Measurements from ENCODE around the gene HCCS.
A peak's percentile ranks its signal among the peaks of the same experiment; 100 is the strongest.
"Not testable (repeated sequence)": the region's sequence is repeated elsewhere in the genome, so short reads cannot be mapped to it uniquely, and the experiment has no call there.

HCCS gene

GRCh38 chrX:11111037-11111851 lies at the start of gene HCCS:
Gene HCCS, plus strand, starts transcription at chrX:11111332. Its CDS starts 729 bp downstream, at chrX:11112061.
- peak; percentile 75 for DNase-seq

GRCh38 chrX:11064276-11064675 lies 46.9 kb upstream of the HCCS start:
- DNase-seq, result no peak

DNA sequence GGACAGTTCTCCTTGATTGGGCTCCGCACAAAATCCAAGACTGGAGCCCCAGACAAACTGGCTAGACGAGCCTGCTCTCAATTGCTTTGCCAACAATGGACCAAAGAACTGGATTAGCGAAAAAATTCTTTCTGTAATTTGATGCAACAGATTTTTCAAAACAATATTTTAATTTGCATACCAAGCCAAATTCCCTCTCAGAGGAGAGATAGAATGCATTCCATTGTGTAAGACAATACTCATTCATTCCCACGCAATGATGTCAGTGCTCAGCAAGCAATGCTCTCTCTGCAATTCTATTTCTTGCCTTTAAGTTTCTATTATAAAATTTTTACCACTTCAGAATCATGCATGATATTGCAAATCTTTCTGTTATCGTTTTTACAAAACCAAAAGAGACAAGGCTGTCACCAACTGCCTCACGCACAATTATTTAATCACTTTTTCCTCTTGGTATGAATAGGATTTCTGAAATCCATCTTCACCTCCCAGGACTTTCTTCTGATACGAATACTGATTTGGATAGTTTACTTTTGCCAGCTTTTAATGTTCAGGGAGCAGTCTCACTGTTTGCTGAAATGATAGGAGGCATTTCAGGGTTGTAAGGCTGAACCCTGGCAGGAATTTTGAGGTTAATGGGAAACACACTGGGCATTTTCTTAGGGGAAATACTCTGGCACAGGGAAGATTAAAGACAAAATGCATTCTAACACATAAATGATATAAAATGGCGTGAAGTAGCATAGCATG lies 46.1 kb upstream of the HCCS start:
- DNase-seq, result peak; percentile 72

GRCh38 chrX:11066812-11067211 lies 44.3 kb upstream of the HCCS start:
- DNase-seq, result no peak

DNA sequence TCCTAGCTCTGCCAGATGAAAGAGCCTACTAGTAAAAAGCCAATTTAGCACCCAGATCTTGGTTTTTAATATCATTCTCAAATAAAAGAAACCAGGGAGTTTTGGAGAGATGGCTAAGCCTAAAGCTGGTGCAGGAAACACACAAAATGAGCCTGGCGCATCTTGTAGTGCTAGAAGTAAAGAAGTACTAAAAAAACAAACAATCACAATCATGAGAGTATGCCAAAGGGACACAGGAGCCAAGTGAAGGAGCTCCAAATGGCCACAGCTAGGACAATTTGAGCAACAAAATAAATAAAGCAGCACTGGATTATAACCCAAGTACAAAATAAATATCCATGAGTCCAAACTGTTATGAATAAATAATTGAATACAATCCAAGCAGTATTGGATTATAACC lies 37.8 kb upstream of the HCCS start:
- DNase-seq, result no peak

DNA sequence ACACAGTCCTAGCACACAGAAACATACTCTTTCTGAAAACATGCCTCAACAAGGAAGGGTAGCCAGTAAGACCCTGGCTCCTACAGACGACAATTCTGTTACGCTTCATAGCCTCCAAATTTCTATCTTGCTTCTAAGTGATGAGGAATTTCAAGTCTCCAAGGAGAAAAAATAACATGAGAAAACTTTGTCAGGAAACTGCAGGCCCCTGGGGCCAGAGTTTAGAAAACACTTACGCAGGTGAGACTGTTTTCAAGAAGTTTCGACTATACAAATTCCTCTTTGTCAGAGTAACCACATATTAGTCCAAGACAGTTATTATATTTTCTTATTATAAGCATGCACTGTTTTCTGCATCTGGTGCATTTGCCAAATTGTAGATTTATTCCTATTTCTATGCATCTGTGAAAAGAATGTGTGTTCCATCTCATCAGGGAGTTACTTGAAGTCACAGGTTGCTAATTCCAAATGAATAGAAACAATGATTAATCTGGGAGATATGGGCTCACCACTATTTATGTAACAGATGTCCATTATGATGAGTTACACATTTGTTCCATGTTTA lies 30.3 kb upstream of the HCCS start:
- no peak for DNase-seq

- DNase-seq, result no peak
These were observed 29.6 kb upstream of the HCCS start for GRCh38 chrX:11081511-11081910.

DNA sequence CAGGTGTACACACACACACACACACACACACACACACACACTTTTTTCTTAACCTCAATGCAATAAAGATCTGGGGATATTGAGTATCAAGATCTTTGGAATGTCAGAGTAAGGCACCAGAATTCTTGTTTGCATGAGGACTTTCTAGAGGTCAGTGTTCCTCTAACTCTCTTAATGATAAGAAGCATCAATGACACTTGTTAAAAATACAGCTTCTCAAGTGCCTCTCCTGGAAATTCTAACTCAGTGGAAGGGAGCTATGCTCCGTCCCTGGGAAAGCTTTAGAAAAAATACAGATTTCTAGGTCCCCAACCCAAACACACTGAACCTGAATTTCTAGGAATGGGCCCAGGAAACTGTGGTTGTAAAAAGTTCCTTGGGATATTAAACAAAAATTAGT lies 25.8 kb upstream of the HCCS start:
- no peak for DNase-seq

- DNase-seq, result no peak
These were observed 21.3 kb upstream of the HCCS start for GRCh38 chrX:11089802-11090201.

- no peak for DNase-seq
These were observed 13.2 kb upstream of the HCCS start for GRCh38 chrX:11097933-11098332.

DNA sequence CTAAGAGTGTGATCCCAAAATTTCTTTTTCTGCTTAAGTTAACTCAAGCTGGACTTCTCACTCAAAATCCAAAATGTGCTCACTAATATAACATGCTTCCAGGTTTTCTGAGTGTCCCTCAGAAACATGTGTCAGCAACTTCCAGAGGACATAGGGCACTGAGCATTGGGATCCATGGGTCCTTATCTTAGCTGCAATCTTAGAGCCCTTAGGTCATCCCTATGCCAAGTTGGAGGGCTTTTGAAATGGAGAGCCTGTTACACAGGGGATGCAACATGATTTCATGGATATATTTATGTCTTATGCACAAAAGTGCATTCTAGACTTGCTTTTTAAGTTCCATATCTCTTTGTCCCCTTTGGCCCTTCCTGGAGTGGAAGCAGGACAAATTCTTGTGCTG lies 11.7 kb upstream of the HCCS start:
- no peak for DNase-seq

- DNase-seq, result peak; percentile 68
These were observed 10.7 kb upstream of the HCCS start for GRCh38 chrX:11100281-11101035.

GRCh38 chrX:11103006-11103405 lies 8.1 kb upstream of the HCCS start:
- no peak for DNase-seq

DNA sequence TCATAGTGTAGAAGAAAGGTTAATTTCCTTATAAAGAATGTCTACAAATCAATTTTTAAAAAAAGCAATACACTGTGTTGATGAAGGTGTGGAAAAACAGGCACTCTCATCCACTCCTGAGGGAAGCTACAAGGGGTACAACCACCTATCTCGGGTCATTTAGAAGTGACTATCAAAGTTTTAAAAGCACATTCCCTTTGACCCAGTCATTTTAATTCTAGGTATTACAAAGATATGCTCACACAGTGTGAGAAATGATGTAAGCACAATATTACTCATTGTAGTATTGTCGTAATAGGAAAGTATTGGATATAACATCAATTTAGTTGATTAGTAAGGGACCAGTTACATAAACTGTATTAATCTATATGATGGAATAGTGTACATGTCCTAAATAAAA lies 7.4 kb upstream of the HCCS start:
- no peak for DNase-seq

DNA sequence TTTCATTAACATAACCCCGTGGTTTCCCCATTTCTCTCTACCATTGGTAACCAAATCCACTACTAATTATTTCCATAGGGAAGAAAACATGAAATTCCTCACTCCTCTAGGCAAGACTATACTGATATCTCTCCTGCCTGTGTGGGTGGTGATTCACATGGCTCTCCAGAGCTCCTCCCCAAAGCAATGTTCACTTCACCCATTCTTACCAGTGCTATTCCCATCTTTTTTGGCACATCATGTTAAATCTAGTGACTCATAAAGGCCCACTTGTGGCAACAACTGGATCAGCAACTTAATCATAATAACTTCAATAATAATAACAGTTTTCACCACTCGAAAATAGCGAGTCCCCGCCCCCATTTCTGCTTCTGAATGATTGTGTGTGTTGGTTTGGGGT lies 6.1 kb upstream of the HCCS start:
- DNase-seq, result peak; percentile 55

DNA sequence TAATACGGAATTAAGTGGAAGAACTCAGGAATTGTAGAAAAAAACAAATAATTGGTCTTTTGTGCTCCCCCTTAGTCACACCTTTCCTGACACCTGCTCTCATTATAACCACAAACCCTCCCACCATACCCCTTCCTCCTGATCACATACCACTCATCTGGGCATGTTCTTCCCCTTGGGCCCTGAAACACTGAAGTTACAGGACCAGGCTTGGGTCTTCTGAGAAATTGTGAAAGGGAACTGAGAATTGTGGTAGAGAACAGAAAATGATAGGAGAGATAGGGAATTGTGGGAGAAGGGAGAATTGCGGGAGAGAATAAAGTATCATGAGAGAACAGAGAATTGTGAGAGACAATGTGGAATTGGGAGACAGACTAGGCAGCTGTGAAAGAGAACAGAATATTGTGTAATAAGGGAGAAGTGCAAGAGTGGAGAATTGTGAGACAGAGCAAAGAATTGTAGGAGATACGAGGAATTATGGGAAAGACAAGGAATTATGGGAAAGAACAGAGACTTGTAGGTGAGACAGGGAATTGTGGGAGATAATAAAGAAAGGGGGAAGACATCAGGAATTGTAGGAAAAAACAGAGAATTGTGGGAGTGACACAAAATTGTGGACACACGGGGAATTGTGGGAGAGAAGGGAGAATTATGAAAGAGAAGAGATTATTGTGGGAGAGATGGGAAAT lies 2.7 kb upstream of the HCCS start:
- no peak for DNase-seq

DNA sequence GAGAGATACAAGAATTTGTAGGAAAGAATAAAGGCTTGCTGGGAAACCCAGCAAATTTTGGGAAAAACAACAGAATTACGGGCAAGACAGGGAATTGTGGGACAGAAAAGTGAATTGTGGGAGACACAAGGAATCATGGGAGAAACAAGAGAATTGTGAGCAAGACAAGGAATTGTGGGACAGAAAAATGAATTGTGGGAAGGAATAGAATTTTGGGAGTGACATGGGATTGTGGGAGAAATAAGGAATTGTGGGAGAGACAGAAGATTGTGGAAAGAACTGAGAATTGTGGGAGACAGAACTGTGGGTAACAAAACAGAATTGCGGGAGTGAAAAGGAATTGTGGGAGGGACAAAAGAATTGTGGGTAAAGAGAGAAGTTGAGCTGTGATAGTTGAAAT lies 1.2 kb upstream of the HCCS start:
- no peak for DNase-seq

DNA sequence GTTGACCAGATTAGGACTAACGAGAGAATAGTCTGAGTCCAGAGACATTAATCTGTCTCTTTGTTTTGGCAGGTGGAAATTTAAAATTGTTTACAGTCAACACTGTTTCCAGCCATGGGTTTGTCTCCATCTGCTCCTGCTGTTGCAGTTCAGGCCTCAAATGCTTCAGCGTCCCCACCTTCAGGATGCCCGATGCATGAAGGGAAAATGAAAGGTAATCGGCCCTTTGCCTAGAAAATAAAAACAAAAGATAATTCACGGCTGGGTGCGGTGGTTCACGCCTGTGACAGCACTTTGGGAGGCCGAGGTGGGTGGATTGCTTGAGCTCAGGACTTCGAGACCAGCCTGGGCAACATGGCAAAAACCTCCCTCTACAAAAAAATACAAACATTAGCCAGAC lies 815 bp downstream of the HCCS start:
- no peak for DNase-seq

DNA sequence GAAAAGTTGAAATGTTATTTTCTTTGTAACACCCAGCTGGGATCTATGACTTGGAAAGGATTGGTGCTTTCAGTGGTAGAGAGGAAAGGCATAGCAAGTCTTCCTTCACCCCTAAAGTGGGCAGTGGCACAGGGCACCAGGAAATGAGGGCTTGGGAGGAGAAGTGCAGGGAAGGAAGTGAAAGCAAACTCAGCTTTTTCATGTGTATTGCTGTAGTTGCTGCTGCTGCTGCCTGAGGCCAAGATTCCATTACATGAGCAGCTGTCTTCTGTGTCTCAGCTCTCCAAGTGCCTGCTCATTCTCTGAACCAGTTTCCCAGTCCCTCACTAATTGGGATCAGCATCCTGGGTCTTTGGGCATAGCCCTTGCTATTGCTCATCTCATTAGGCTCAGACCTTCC lies 2.6 kb downstream of the HCCS start:
- DNase-seq, result peak; percentile 2

GRCh38 chrX:11117745-11118144 lies 6.6 kb downstream of the HCCS start:
- DNase-seq, result no peak

GRCh38 chrX:11119313-11119943 lies 8.3 kb downstream of the HCCS start:
- no peak for DNase-seq

DNA sequence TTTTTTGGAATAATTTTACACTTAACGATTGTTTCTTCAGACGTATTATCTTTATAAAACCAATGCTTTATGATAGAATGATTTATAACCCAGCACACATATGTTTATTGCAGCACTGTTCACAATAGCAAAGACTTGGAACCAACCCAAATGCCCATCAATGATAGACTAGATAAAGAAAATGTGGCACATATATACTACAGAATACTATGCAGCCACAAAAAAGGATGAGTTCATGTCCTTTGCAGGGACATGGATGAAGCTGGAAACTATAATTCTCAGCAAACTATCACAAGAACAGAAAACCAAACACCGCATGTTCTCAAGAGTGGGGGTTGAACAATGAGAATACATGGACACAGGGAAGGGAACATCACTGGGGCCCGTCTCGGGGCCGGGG lies 12.0 kb downstream of the HCCS start:
- not testable (repeated sequence) for DNase-seq

Measured in NCI-H226 (cell line).